ENCODE measurements around the gene MUC13.

DNA sequence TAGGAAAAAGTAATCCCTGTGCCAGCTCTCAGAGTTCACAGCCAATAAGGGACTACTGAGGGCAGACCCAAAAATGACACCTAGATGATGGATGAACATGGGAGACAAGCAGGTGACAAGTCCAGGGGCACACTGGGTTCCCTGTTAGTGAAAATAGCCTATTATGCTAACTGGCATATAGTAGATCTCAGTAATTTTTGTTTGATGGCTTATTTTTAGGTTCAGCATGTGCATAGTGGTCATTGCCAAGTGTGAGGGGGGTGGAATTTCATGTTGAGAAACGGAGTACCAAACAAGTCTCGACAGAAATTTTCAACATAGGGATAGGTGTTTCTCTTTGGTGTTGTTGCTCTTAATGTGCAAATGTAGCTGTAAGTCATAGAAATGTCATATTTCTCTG is 41.0 kb downstream of the MUC13 start:
- TF ChIP-seq SIN3A (IDR thresholded peaks at IDR 0.05; ENCODE audit: borderline replicate concordance, insufficient read depth, low read depth, low read length): no peak
- TF ChIP-seq, protein P1, sequence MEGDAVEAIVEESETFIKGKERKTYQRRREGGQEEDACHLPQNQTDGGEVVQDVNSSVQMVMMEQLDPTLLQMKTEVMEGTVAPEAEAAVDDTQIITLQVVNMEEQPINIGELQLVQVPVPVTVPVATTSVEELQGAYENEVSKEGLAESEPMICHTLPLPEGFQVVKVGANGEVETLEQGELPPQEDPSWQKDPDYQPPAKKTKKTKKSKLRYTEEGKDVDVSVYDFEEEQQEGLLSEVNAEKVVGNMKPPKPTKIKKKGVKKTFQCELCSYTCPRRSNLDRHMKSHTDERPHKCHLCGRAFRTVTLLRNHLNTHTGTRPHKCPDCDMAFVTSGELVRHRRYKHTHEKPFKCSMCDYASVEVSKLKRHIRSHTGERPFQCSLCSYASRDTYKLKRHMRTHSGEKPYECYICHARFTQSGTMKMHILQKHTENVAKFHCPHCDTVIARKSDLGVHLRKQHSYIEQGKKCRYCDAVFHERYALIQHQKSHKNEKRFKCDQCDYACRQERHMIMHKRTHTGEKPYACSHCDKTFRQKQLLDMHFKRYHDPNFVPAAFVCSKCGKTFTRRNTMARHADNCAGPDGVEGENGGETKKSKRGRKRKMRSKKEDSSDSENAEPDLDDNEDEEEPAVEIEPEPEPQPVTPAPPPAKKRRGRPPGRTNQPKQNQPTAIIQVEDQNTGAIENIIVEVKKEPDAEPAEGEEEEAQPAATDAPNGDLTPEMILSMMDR (IDR thresholded peaks at IDR 0.05): no peak
- TF ChIP-seq, protein P2, sequence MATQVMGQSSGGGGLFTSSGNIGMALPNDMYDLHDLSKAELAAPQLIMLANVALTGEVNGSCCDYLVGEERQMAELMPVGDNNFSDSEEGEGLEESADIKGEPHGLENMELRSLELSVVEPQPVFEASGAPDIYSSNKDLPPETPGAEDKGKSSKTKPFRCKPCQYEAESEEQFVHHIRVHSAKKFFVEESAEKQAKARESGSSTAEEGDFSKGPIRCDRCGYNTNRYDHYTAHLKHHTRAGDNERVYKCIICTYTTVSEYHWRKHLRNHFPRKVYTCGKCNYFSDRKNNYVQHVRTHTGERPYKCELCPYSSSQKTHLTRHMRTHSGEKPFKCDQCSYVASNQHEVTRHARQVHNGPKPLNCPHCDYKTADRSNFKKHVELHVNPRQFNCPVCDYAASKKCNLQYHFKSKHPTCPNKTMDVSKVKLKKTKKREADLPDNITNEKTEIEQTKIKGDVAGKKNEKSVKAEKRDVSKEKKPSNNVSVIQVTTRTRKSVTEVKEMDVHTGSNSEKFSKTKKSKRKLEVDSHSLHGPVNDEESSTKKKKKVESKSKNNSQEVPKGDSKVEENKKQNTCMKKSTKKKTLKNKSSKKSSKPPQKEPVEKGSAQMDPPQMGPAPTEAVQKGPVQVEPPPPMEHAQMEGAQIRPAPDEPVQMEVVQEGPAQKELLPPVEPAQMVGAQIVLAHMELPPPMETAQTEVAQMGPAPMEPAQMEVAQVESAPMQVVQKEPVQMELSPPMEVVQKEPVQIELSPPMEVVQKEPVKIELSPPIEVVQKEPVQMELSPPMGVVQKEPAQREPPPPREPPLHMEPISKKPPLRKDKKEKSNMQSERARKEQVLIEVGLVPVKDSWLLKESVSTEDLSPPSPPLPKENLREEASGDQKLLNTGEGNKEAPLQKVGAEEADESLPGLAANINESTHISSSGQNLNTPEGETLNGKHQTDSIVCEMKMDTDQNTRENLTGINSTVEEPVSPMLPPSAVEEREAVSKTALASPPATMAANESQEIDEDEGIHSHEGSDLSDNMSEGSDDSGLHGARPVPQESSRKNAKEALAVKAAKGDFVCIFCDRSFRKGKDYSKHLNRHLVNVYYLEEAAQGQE (IDR thresholded peaks at IDR 0.05; ENCODE audit: insufficient read depth in 1 of 2, low read depth in 2 of 2, low read length in 1 of 2): no peak

Data from Panc1 (cell line).